HepG2 (cell line): ENCODE data around the gene ST8SIA1. TPM values are rescaled to one million over a fixed set of nuclear protein-coding genes. Genes with fewer than 3 reads are reported as not detected.

ENCODE experiments used
- ATAC-seq: fragments of 200-7000 bp; cut with Tn5 transposase; 3 replicates; pipeline ENCODE4 v1.9.1; 2020; ENCODE audit warnings: mild to moderate bottlenecking, moderate library complexity
- BruUV-seq: library from RNA; stranded (reverse); fragments of 400-500 nt; replicated peaks from 2 replicates; lab custom pipeline; 2021; lab: Mats Ljungman, UMichigan
- CTCF ChIA-PET: fragments of 300-600 bp; formaldehyde crosslinking; extraction: SDS; loops from one replicate; lab custom pipeline; 2021; ENCODE audit warnings: low total read pairs, inconsistent platforms, low intra/inter-chr PET ratio; lab: Yijun Ruan, JAX
- POLR2A ChIA-PET: fragments of 350-600 bp; sonication (Branson Sonifier 250); formaldehyde crosslinking; loops from one replicate; lab custom pipeline; 2020; ENCODE audit warnings: antibody characterized with exemption, inconsistent platforms; lab: Yijun Ruan, JAX
- DNase-seq: peaks from one replicate; pipeline ENCODE4 v3.0.0-alpha.2; 2015; ENCODE audit warnings: low spot score
- FAIRE-seq: peaks from 3 replicates; lab custom pipeline; 2011; peaks lifted over from hg19 to GRCh38; lab: Jason Lieb, UNC
- H2AFZ ChIP-seq: one replicate; pipeline ENCODE4 v1.6.1; 2011; ENCODE audit warnings: low read length, inconsistent platforms
- H3K27ac ChIP-seq: fragments of 300-600 bp; 3 replicates; pipeline ENCODE4 v1.8.0; 2011; ENCODE audit warnings: mixed run types, mild to moderate bottlenecking, mixed read lengths, low read length, inconsistent platforms; ENCODE audit not compliant: insufficient read depth; ENCODE audit errors: extremely low read length
- H3K27me3 ChIP-seq, 2 experiments: fragments of 200-600 bp in 1 of 2; 2 replicates in 1 of 2; 3 replicates in 1 of 2; pipeline versions ENCODE4 v1.6.0 to v1.8.0; 2011; ENCODE audit warnings: low read length in 2 of 2, mild to moderate bottlenecking in 2 of 2, moderate library complexity in 2 of 2, inconsistent platforms in 1 of 2; ENCODE audit not compliant: insufficient read depth in 2 of 2, control insufficient read depth in 1 of 2
- H3K36me3 ChIP-seq, 2 experiments: fragments of 200-600 bp in 1 of 2; replicated peaks in 1 of 2; 2 replicates in 1 of 2; 3 replicates in 1 of 2; pipeline versions ENCODE4 v1.5.1 to v1.8.0; 2011; ENCODE audit warnings: low read length in 2 of 2, inconsistent platforms in 1 of 2; ENCODE audit not compliant: insufficient read depth in 2 of 2, control insufficient read depth in 1 of 2
- H3K4me1 ChIP-seq: 2 replicates; pipeline ENCODE4 v1.5.1; 2012; ENCODE audit warnings: low read length, inconsistent platforms; ENCODE audit not compliant: insufficient read depth
- H3K4me2 ChIP-seq: 2 replicates; pipeline ENCODE4 v1.6.0; 2011; ENCODE audit warnings: low read depth, low read length, inconsistent platforms
- H3K4me3 ChIP-seq, 3 experiments: fragments of 200-600 bp in 1 of 3; sonication (generic), shearing (Covaris generic) in 1 of 3; replicated peaks in 1 of 3; 2 replicates each; pipeline ENCODE4 v1.5.1; 2011 to 2016; ENCODE audit warnings: low read length in 3 of 3, inconsistent platforms in 2 of 3, low read depth in 2 of 3, mild to moderate bottlenecking in 2 of 3, control low read depth in 1 of 3, mixed read lengths in 1 of 3; ENCODE audit not compliant: insufficient read depth in 1 of 3
- H3K79me2 ChIP-seq: one replicate; pipeline ENCODE4 v1.6.1; 2011; ENCODE audit warnings: low read length, inconsistent platforms; ENCODE audit not compliant: insufficient read depth
- H3K9ac ChIP-seq: 2 replicates; pipeline ENCODE4 v1.6.0; 2011; ENCODE audit warnings: mild to moderate bottlenecking, low read depth, low read length, inconsistent platforms; ENCODE audit not compliant: insufficient read depth
- H3K9me3 ChIP-seq: 2 replicates; pipeline ENCODE4 v1.5.1; 2012; ENCODE audit warnings: mild to moderate bottlenecking, low read length
- H4K20me1 ChIP-seq: 2 replicates; pipeline ENCODE4 v1.6.0; 2011; ENCODE audit warnings: inconsistent platforms, mild to moderate bottlenecking, low read length, moderate library complexity; ENCODE audit not compliant: insufficient read depth
- CREB1 ChIP-seq, 2 experiments: fragments of 450-650 bp in 1 of 2; IDR thresholded peaks; 2 replicates each; pipeline ENCODE4 v1.6.1; 2016 to 2017; ENCODE audit warnings: control low read depth in 1 of 2, mild to moderate bottlenecking in 1 of 2, missing compliant biosample characterization in 1 of 2, missing genetic modification characterization in 1 of 2
- HIVEP1 ChIP-seq: sonication (generic); formaldehyde crosslinking; IDR thresholded peaks from 2 replicates; pipeline ENCODE4 v1.4.0; 2020; ENCODE audit warnings: mild to moderate bottlenecking, missing genetic modification reagents
- MBNL3 ChIP-seq: fragments of 250-450 bp; sonication (Bioruptor Pico); conservative IDR thresholded peaks from 2 replicates; pipeline ENCODE4 v1.8.0; 2022; ENCODE audit warnings: mild to moderate bottlenecking, inconsistent platforms
- ZNF781 ChIP-seq: sonication (generic); formaldehyde crosslinking; IDR thresholded peaks from 2 replicates; pipeline ENCODE4 v1.5.1; 2020; ENCODE audit warnings: borderline replicate concordance, mild to moderate bottlenecking, missing genetic modification reagents; ENCODE audit errors: not compliant biosample characterization
- ZSCAN20 ChIP-seq: sonication (generic); formaldehyde crosslinking; IDR thresholded peaks from 2 replicates; pipeline ENCODE4 v1.4.0; 2020; ENCODE audit warnings: missing genetic modification reagents, mild to moderate bottlenecking, borderline replicate concordance
- WGBS: methylation state at CpG from one replicate; pipeline ENCODE4 v1.1.6; 2017; ENCODE audit warnings: low lambda C conversion rate; 5-methylcytosine and 5-hydroxymethylcytosine counted together
- in situ Hi-C: cut with HindIII; loops from 2 replicates; pipeline ENCODE4 v1.10.0; 2017; ENCODE audit warnings: low pct_unique_long_range_greater_than_20kb; ENCODE audit not compliant: extremely low pct_ligation_motif_present
- intact Hi-C: fragments of 100-400 bp; cut with micrococcal nuclease; formaldehyde crosslinking; loops from one replicate; pipeline ENCODE4 v1.10.0; 2022; ENCODE audit not compliant: unreplicated experiment
- polyA plus RNA-seq, 8 experiments: library from polyadenylated mRNA; depleted of rRNA in 3 of 8; stranded (reverse) in 7 of 8; unstranded in 1 of 8; fragments of >200 nt; fragmentation: Illumina TruSeq in 4 of 8; extraction: Trizol in 4 of 8; gene quantifications; 2 replicates each; pipeline versions ENCODE4 v1.2.1 to v1.2.3, GENCODE V29; 2011 to 2016; ENCODE audit warnings: low read depth in 4 of 8, missing spikeins in 1 of 8, mixed read lengths in 1 of 8; ENCODE audit not compliant: insufficient read depth in 1 of 8
- total RNA-seq, 5 experiments: library from RNA; depleted of rRNA; stranded (reverse); fragments of >200 nt; fragmentation: Illumina TruSeq; extraction: Trizol; gene quantifications; 2 replicates each; pipeline ENCODE4 v1.2.3, GENCODE V29; 2016; ENCODE audit warnings: low read depth in 1 of 5
- TF ChIP-seq, protein P1 (sequence below): sonication (generic); formaldehyde crosslinking; IDR thresholded peaks from 2 replicates; pipeline ENCODE4 v1.4.0; 2020; ENCODE audit warnings: missing genetic modification reagents, borderline replicate concordance

Gene ST8SIA1
- total and polyA plus RNA-seq, 2 of the 13 experiments (the other 11 are each of a cell fraction or from before 2014, with no cell fraction given) = not detected

DNA sequence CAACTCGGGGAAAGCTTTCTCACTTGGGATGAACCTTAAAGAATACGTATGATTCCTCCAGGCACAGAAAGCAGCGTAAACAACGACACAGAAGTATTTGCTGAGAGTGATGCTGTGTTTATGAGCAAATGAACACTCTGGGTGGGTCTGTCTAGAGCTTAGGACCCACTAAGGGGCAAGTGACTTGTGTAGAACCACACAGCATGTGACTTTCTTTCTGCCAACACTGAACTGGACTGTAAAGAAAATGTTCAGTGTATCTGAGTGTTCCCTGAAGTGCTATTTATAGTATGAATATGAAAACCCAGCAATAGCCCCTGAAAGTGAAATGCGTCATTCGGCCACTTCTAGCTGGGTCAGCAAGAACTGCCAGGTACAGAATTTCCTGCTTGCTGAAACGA lies 78.5 kb downstream of the ST8SIA1 start:
- POLR2A ChIA-PET = no interaction called here
- H3K27me3 ChIP-seq = 0 out of 5 replicates have a peak, but pooled peaks cover 0 to 3% of the 10 kb centered on the region in 2 experiments
- CTCF ChIA-PET = no interaction called here

More for the DNA sequence above, 78.5 kb downstream of the ST8SIA1 start:
- Histone ChIP-seq H3K4me2 (no peak overlapping the region), H3K9me3 (no peaks in the 10 kb centered on the region), H4K20me1 (no peaks in the 10 kb centered on the region), H3K9ac (no peak overlapping the region), H3K27ac (no peak overlapping the region), H3K4me3 (no peak overlapping the region), H3K4me1 (no peaks in the 10 kb centered on the region), H3K79me2 (no peaks in the 10 kb centered on the region), H2AFZ (no peak overlapping the region), H3K36me3 (no peaks in the 10 kb centered on the region)
- TF ChIP-seq HIVEP1 (CRISPR knock-in tag) (no peak), ZNF781 (no peak), MBNL3 (no peak), CREB1 (IDR thresholded peaks at IDR 0.05) (no peak), CREB1 (CRISPR knock-in tag; IDR thresholded peaks at IDR 0.05) (no peak), ZSCAN20 (no peak)
- TF ChIP-seq, protein P1, sequence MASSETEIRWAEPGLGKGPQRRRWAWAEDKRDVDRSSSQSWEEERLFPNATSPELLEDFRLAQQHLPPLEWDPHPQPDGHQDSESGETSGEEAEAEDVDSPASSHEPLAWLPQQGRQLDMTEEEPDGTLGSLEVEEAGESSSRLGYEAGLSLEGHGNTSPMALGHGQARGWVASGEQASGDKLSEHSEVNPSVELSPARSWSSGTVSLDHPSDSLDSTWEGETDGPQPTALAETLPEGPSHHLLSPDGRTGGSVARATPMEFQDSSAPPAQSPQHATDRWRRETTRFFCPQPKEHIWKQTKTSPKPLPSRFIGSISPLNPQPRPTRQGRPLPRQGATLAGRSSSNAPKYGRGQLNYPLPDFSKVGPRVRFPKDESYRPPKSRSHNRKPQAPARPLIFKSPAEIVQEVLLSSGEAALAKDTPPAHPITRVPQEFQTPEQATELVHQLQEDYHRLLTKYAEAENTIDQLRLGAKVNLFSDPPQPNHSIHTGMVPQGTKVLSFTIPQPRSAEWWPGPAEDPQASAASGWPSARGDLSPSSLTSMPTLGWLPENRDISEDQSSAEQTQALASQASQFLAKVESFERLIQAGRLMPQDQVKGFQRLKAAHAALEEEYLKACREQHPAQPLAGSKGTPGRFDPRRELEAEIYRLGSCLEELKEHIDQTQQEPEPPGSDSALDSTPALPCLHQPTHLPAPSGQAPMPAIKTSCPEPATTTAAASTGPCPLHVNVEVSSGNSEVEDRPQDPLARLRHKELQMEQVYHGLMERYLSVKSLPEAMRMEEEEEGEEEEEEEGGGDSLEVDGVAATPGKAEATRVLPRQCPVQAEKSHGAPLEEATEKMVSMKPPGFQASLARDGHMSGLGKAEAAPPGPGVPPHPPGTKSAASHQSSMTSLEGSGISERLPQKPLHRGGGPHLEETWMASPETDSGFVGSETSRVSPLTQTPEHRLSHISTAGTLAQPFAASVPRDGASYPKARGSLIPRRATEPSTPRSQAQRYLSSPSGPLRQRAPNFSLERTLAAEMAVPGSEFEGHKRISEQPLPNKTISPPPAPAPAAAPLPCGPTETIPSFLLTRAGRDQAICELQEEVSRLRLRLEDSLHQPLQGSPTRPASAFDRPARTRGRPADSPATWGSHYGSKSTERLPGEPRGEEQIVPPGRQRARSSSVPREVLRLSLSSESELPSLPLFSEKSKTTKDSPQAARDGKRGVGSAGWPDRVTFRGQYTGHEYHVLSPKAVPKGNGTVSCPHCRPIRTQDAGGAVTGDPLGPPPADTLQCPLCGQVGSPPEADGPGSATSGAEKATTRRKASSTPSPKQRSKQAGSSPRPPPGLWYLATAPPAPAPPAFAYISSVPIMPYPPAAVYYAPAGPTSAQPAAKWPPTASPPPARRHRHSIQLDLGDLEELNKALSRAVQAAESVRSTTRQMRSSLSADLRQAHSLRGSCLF (CRISPR knock-in tag) = no peak
- 36% methylated on average over 7 of the region's 7 CpGs for WGBS
- no peak for FAIRE-seq
- ATAC-seq = no peak
- DNase-seq = no peak
- in situ Hi-C loops = no loop called here
- BruUV-seq = no TSS peak
- intact Hi-C loops = no loop called here
